ENCODE data around the gene KRTAP3-1.
"Not testable (repeated sequence)": the region's sequence is repeated elsewhere in the genome, so short reads cannot be mapped to it uniquely, and the experiment has no call there.

Gene KRTAP3-1

GRCh38 chr17:41037853-41038350 is 29.0 kb upstream of the KRTAP3-1 start:
- Histone ChIP-seq H3K4me2 (ENCODE audit: low read length) (no peak overlapping the region), H3K36me3 (ENCODE audit: control insufficient read depth, insufficient read depth, low read length) (no peaks in the 10 kb centered on the region), H3K79me2 (no peaks in the 10 kb centered on the region), H3K27ac (no peak overlapping the region), H3K4me1 (no peaks in the 10 kb centered on the region), H3K9me3 (ENCODE audit: control insufficient read depth, low read length) (no peaks in the 10 kb centered on the region), H2AFZ (no peak overlapping the region), H3K27me3 (ENCODE audit: control insufficient read depth, insufficient read depth, low read length) (no peaks in the 10 kb centered on the region), H3K9ac (no peak overlapping the region), H3K4me3 (ENCODE audit: low read depth, low read length) (no peak overlapping the region)
- TF ChIP-seq, protein P1, sequence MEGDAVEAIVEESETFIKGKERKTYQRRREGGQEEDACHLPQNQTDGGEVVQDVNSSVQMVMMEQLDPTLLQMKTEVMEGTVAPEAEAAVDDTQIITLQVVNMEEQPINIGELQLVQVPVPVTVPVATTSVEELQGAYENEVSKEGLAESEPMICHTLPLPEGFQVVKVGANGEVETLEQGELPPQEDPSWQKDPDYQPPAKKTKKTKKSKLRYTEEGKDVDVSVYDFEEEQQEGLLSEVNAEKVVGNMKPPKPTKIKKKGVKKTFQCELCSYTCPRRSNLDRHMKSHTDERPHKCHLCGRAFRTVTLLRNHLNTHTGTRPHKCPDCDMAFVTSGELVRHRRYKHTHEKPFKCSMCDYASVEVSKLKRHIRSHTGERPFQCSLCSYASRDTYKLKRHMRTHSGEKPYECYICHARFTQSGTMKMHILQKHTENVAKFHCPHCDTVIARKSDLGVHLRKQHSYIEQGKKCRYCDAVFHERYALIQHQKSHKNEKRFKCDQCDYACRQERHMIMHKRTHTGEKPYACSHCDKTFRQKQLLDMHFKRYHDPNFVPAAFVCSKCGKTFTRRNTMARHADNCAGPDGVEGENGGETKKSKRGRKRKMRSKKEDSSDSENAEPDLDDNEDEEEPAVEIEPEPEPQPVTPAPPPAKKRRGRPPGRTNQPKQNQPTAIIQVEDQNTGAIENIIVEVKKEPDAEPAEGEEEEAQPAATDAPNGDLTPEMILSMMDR (IDR thresholded peaks at IDR 0.05): no peak

DNA sequence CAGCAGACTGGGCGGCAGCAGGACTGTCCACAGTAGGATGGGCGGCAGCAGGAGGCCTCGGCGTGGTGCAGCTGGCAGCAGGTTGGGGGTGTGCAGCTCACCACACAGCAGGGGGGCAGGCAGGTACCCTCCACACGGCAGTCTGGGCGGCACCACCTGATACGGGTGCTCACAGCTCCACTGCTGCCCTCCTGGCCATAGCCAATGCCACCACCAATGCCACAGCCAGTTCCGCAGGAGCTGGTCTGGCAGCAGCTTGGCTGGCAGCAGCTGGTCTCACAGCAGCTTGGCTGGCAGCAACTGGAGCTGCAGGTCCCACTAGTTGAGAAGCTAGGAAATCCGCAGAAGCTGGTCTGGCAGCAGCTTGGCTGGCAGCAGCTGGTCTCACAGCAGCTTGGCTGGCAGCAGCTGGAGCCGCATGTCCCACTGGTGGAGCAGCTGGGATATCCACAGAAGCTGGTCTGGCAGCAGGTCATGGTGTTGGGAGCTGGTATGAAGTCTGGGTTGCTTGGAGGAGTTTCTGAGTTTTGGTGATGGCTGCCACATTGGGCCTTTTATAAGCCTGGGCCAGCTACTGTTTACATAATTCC is 25.5 kb upstream of the KRTAP3-1 start, which contains the start of gene KRTAP1-3:
Gene KRTAP1-3, minus strand, starts transcription at position 529 of the 590 bp plus-strand sequence. Its CDS starts 53 bp downstream, at position 476.
- not testable (repeated sequence) for H3K36me3 ChIP-seq (ENCODE audit: control insufficient read depth, insufficient read depth, low read length); H3K9ac ChIP-seq; H3K27me3 ChIP-seq (ENCODE audit: control insufficient read depth, insufficient read depth, low read length); H3K4me3 ChIP-seq (ENCODE audit: low read depth, low read length); H3K79me2 ChIP-seq; H3K4me2 ChIP-seq (ENCODE audit: low read length); H3K27ac ChIP-seq; H2AFZ ChIP-seq; H3K4me1 ChIP-seq; H3K9me3 ChIP-seq (ENCODE audit: control insufficient read depth, low read length)

DNA sequence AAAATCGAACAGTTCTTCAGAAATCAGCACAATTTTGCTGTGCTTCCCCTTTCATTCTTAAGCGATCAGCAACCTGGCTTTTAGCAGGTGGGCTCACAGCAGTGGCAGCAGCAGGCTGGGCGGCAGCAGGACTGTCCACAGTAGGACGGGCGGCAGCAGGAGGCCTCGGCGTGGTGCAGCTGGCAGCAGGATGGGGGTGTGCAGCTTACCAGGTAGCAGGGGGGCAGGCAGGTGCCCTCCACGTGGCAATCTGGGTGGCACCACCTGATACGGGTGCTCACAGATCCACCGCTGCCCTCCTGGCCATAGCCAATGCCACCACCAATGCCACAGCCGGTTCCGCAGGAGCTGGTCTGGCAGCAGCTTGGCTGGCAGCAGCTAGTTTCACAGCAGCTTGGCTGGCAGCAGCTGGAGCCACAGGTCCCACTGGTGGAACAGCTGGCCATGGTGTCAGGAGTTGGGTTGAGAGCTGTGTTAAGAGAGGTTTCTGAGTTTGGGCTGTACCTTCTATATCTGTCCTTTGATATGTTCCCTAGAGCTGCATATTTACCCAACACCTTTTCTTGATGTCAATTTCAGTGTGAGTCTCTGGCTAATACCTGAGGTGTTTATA is 20.8 kb upstream of the KRTAP3-1 start, which contains the start of gene KRTAP1-4:
Gene KRTAP1-4, minus strand, starts transcription at position 563 of the 613 bp plus-strand sequence. Its CDS starts 117 bp downstream, at position 446.
- TF ChIP-seq, protein P1 (IDR thresholded peaks at IDR 0.05): no peak
- H3K4me2 ChIP-seq (ENCODE audit: low read length): no peak within 1 kb of the TSS
- H2AFZ ChIP-seq: no peak within 1 kb of the TSS
- H3K27ac ChIP-seq: no peak within 1 kb of the TSS
- H3K4me3 ChIP-seq (ENCODE audit: low read depth, low read length): no peak within 1 kb of the TSS
- H3K4me1 ChIP-seq: no peaks in the 10 kb centered on the region
- H3K9ac ChIP-seq: no peak within 1 kb of the TSS
- H3K9me3 ChIP-seq (ENCODE audit: control insufficient read depth, low read length): no peaks in the 10 kb centered on the region
- no peaks in the 10 kb centered on the region for H3K79me2 ChIP-seq
- H3K36me3 ChIP-seq (ENCODE audit: control insufficient read depth, insufficient read depth, low read length): no peaks in the 10 kb centered on the region
- no peaks in the 10 kb centered on the region for H3K27me3 ChIP-seq (ENCODE audit: control insufficient read depth, insufficient read depth, low read length)

GRCh38 chr17:41026715-41027471 is 18.0 kb upstream of the KRTAP3-1 start, which contains the start of gene KRTAP1-5:
TSS of gene KRTAP1-5 (minus strand) at chr17:41027208. CDS start at chr17:41027155, 53 bp downstream.
- H3K27me3 ChIP-seq (ENCODE audit: control insufficient read depth, insufficient read depth, low read length): no peaks in the 10 kb centered on the region
- no peak within 1 kb of the TSS for H3K9ac ChIP-seq
- no peaks in the 10 kb centered on the region for H3K79me2 ChIP-seq
- H3K4me2 ChIP-seq (ENCODE audit: low read length): no peak within 1 kb of the TSS
- no peaks in the 10 kb centered on the region for H3K36me3 ChIP-seq (ENCODE audit: control insufficient read depth, insufficient read depth, low read length)
- H3K27ac ChIP-seq: no peak within 1 kb of the TSS
- TF ChIP-seq, protein P1 (IDR thresholded peaks at IDR 0.05): no peak
- H2AFZ ChIP-seq: no peak within 1 kb of the TSS
- H3K4me1 ChIP-seq: no peaks in the 10 kb centered on the region
- no peaks in the 10 kb centered on the region for H3K9me3 ChIP-seq (ENCODE audit: control insufficient read depth, low read length)
- H3K4me3 ChIP-seq (ENCODE audit: low read depth, low read length): no peak within 1 kb of the TSS

GRCh38 chr17:41024697-41025096 is 15.8 kb upstream of the KRTAP3-1 start:
- no peak overlapping the region for H3K9ac ChIP-seq
- H3K4me2 ChIP-seq (ENCODE audit: low read length): no peak overlapping the region
- TF ChIP-seq, protein P1 (IDR thresholded peaks at IDR 0.05): no peak

More at GRCh38 chr17:41024697-41025096, 15.8 kb upstream of the KRTAP3-1 start:
- no peak overlapping the region for H2AFZ ChIP-seq
- no peak overlapping the region for H3K4me3 ChIP-seq (ENCODE audit: low read depth, low read length)
- no peaks in the 10 kb centered on the region for H3K36me3 ChIP-seq (ENCODE audit: control insufficient read depth, insufficient read depth, low read length)
- no peaks in the 10 kb centered on the region for H3K27me3 ChIP-seq (ENCODE audit: control insufficient read depth, insufficient read depth, low read length)
- H3K9me3 ChIP-seq (ENCODE audit: control insufficient read depth, low read length): no peaks in the 10 kb centered on the region
- H3K27ac ChIP-seq: no peak overlapping the region
- H3K79me2 ChIP-seq: no peaks in the 10 kb centered on the region
- H3K4me1 ChIP-seq: no peaks in the 10 kb centered on the region

All from parathyroid adenoma (tissue), 2 donors.